BLaER1 (cell line): ENCODE data around the gene VARS1.
"Not testable (repeated sequence)": the region's sequence is repeated elsewhere in the genome, so short reads cannot be mapped to it uniquely, and the experiment has no call there.

Experiments used
- H3K27ac ChIP-seq: shearing (Covaris generic); formaldehyde crosslinking; 2 replicates; pipeline ENCODE4 v1.8.1; 2022
- H3K27me3 ChIP-seq: shearing (Covaris generic); formaldehyde crosslinking; 2 replicates; pipeline ENCODE4 v1.8.1; 2022
- H3K36me3 ChIP-seq: shearing (Covaris generic); formaldehyde crosslinking; 2 replicates; pipeline ENCODE4 v1.8.1; 2022
- H3K4me1 ChIP-seq: shearing (Covaris generic); formaldehyde crosslinking; 2 replicates; pipeline ENCODE4 v1.8.1; 2022
- H3K4me2 ChIP-seq: shearing (Covaris generic); formaldehyde crosslinking; 2 replicates; pipeline ENCODE4 v1.8.1; 2022
- H3K4me3 ChIP-seq: shearing (Covaris generic); formaldehyde crosslinking; 2 replicates; pipeline ENCODE4 v1.8.1; 2022
- H3K9ac ChIP-seq: shearing (Covaris generic); formaldehyde crosslinking; 2 replicates; pipeline ENCODE4 v1.8.1; 2022
- H3K9me3 ChIP-seq: shearing (Covaris generic); formaldehyde crosslinking; 2 replicates; pipeline ENCODE4 v1.8.1; 2022
- H4K20me1 ChIP-seq: shearing (Covaris generic); formaldehyde crosslinking; 2 replicates; pipeline ENCODE4 v1.8.1; 2022
- Cebpa-rat ChIP-seq: shearing (Covaris generic); IDR thresholded peaks from 2 replicates; pipeline ENCODE4 v1.8.1; 2022

The VARS1 gene

GRCh38 chr6:31813465-31813849, 17.9 kb upstream of the VARS1 start:
- peaks cover 30% of the 10 kb centered on the region for H3K4me1 ChIP-seq
- no peaks in the 10 kb centered on the region for H3K9me3 ChIP-seq
- no peaks in the 10 kb centered on the region for H3K36me3 ChIP-seq
- peak overlapping the region; percentile 36 for H3K9ac ChIP-seq
- TF ChIP-seq Cebpa-rat = no peak
- H3K4me2 ChIP-seq = peak overlapping the region; percentile 81
- peaks cover 34% of the 10 kb centered on the region for H3K27me3 ChIP-seq
- peak overlapping the region; percentile 65; the same call in 1 of the 2 replicates for H3K4me3 ChIP-seq
- no peaks in the 10 kb centered on the region for H4K20me1 ChIP-seq
- peak overlapping the region; percentile 45; the same call in 1 of the 2 replicates for H3K27ac ChIP-seq

DNA sequence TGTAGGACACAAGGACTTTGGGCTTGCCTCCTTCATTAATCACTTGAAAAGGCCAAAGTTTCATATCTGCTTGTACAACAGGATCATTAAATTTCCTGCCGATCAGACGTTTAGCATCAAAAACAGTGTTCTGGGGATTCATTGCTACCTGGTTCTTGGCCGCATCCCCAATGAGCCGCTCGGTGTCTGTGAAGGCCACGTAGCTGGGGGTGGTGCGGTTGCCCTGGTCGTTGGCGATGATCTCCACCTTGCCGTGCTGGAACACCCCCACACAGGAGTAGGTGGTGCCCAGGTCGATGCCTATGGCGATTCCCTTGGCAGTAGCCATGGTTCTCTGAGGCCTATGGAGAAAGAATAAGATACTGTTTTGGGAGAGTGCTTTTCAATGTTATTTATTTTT, 16.1 kb upstream of the VARS1 start:
- H3K36me3 ChIP-seq = no peaks in the 10 kb centered on the region
- H3K9ac ChIP-seq = no peak overlapping the region
- H3K4me1 ChIP-seq = peaks cover 26% of the 10 kb centered on the region
- H3K27me3 ChIP-seq = peaks cover 34% of the 10 kb centered on the region
- no peak overlapping the region for H3K27ac ChIP-seq
- no peak overlapping the region for H3K4me2 ChIP-seq
- no peaks in the 10 kb centered on the region for H3K9me3 ChIP-seq
- no peak overlapping the region for H3K4me3 ChIP-seq
- no peak for TF ChIP-seq Cebpa-rat
- no peaks in the 10 kb centered on the region for H4K20me1 ChIP-seq

DNA sequence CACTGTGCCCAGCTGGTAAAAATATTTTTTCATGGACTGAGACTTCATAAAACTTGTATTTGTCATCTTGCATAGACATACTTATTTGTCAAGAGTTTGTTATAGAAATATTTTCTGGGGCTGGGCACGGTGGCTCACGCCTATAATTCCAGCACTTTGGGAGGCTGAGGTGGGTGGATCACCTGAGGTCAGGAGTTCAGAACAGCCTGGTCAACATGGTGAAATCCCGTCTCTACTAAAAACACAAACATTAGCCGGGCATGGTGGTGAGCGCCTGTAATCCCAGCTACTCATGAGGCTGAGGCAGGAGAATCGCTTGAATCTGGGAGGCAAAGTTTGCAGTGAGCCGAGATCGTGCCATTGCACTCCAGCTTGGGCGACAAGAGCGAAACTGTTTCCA, 13.0 kb upstream of the VARS1 start:
- peaks cover 39% of the 10 kb centered on the region for H3K4me1 ChIP-seq
- not testable (repeated sequence) for H3K27ac ChIP-seq, H3K4me3 ChIP-seq, H3K9me3 ChIP-seq, H3K4me2 ChIP-seq, H4K20me1 ChIP-seq, H3K9ac ChIP-seq
- peaks cover 19% of the 10 kb centered on the region for H3K36me3 ChIP-seq
- peaks cover 13% of the 10 kb centered on the region for H3K27me3 ChIP-seq

GRCh38 chr6:31806470-31807272, 11.1 kb upstream of the VARS1 start, which contains the start of gene LSM2:
Gene LSM2, minus strand, starts transcription at chr6:31806966. Its CDS starts 209 bp downstream, at chr6:31806757.
- H3K4me3 ChIP-seq = peak within 1 kb of the TSS; percentile 78
- no peak for TF ChIP-seq Cebpa-rat
- no peaks in the 10 kb centered on the region for H4K20me1 ChIP-seq

DNA sequence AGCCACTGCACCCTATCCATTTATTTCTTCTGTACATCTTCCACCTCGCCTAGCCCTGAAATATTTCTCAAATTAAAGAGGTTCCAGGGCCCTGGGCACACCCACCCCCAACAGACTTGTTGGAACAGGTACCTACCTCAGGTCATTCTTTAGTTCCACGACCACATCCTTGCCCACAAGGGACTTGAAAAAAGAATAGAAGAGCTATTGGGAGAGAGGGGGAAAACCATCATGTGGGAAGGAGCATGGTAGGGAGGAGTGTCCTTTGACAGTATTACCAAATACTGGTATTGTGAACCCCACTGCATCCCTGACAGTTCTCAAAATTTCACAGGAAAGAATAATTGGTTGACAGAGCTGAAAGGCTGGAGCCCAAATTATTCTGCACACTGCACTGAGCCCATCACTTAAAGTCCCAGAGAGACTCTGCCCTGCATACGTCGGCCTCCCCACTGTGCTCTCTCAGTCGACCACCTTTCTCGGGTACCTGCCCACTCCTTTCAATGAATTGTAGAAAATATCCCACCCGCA, 10.5 kb upstream of the VARS1 start:
- Histone ChIP-seq H3K27me3 (no peaks in the 10 kb centered on the region), H4K20me1 (no peaks in the 10 kb centered on the region), H3K4me3 (peak overlapping the region; percentile 78), H3K36me3 (peaks cover 45% of the 10 kb centered on the region), H3K4me1 (peaks cover 35% of the 10 kb centered on the region), H3K9me3 (no peaks in the 10 kb centered on the region), H3K9ac (peak overlapping the region; percentile 88), H3K4me2 (peak overlapping the region; percentile 93), H3K27ac (peak overlapping the region; percentile 92)
- TF ChIP-seq Cebpa-rat = no peak

More at GRCh38 chr6:31806470-31807272, 11.1 kb upstream of the VARS1 start, which contains the start of gene LSM2:
- H3K27me3 ChIP-seq = no peaks in the 10 kb centered on the region
- peak within 1 kb of the TSS; percentile 93 for H3K4me2 ChIP-seq
- H3K9ac ChIP-seq = peak within 1 kb of the TSS; percentile 88
- no peaks in the 10 kb centered on the region for H3K9me3 ChIP-seq
- peaks cover 38% of the 10 kb centered on the region for H3K36me3 ChIP-seq
- H3K27ac ChIP-seq = peak within 1 kb of the TSS; percentile 92
- peaks cover 35% of the 10 kb centered on the region for H3K4me1 ChIP-seq

- H3K4me3 ChIP-seq, H3K9ac ChIP-seq, H3K27me3 ChIP-seq, H3K4me2 ChIP-seq, H4K20me1 ChIP-seq, H3K27ac ChIP-seq, H3K9me3 ChIP-seq: not testable (repeated sequence)
- peaks cover 62% of the 10 kb centered on the region for H3K4me1 ChIP-seq
- H3K36me3 ChIP-seq = peaks cover 71% of the 10 kb centered on the region
Measured at GRCh38 chr6:31801031-31801927, 5.7 kb upstream of the VARS1 start.

- Histone ChIP-seq H3K27me3 (no peaks in the 10 kb centered on the region), H3K9me3 (no peaks in the 10 kb centered on the region)
- TF ChIP-seq Cebpa-rat = no peak
Measured at GRCh38 chr6:31799781-31800180, 4.2 kb upstream of the VARS1 start.

GRCh38 chr6:31797588-31797987, 2.0 kb upstream of the VARS1 start:
- H3K27ac ChIP-seq = peak overlapping the region; percentile 100
- peak overlapping the region; percentile 59 for H3K9ac ChIP-seq

More at GRCh38 chr6:31799781-31800180, 4.2 kb upstream of the VARS1 start:
- H3K4me1 ChIP-seq = peaks cover 53% of the 10 kb centered on the region
- no peaks in the 10 kb centered on the region for H4K20me1 ChIP-seq
- no peak overlapping the region for H3K27ac ChIP-seq
- no peak overlapping the region for H3K9ac ChIP-seq
- H3K36me3 ChIP-seq = peaks cover 64% of the 10 kb centered on the region
- H3K4me3 ChIP-seq = no peak overlapping the region
- no peak overlapping the region for H3K4me2 ChIP-seq

DNA sequence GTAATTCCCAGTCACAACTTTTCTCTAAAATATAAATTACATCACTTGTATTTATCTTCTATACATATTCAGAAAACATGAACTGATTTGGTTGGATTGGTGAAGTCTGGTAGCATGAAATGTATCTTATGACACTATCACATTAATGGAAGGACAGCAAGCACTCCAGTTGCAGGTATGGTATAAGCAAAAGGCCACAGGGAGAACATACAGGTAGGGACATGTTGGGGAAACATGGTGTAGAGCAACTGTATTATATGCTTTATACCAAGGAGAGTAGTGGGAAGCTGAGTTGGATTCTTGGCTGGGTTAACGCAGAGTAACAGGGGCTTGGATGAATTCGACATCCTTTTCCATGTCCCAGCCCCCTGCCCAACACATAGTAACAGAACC, 1.4 kb upstream of the VARS1 start:
- peak overlapping the region; percentile 93 for H3K4me2 ChIP-seq
- H4K20me1 ChIP-seq = no peaks in the 10 kb centered on the region
- peaks cover 48% of the 10 kb centered on the region for H3K36me3 ChIP-seq
- no peak for TF ChIP-seq Cebpa-rat
- no peaks in the 10 kb centered on the region for H3K27me3 ChIP-seq
- no peak overlapping the region for H3K4me3 ChIP-seq
- H3K27ac ChIP-seq = peak overlapping the region; percentile 100
- 0 out of 2 replicates have a peak overlapping the region, but pooled peaks have one; percentile 59 for H3K9ac ChIP-seq
- no peaks in the 10 kb centered on the region for H3K9me3 ChIP-seq
- H3K4me1 ChIP-seq = peaks cover 63% of the 10 kb centered on the region

More at GRCh38 chr6:31797588-31797987, 2.0 kb upstream of the VARS1 start:
- Histone ChIP-seq H3K9me3 (no peaks in the 10 kb centered on the region), H3K4me3 (peak overlapping the region; percentile 36; the same call in 1 of the 2 replicates), H4K20me1 (no peaks in the 10 kb centered on the region), H3K36me3 (peaks cover 48% of the 10 kb centered on the region), H3K27me3 (no peaks in the 10 kb centered on the region), H3K4me2 (peak overlapping the region; percentile 93), H3K4me1 (peaks cover 57% of the 10 kb centered on the region)
- no peak for TF ChIP-seq Cebpa-rat
